Endodermal cell (in vitro differentiated cells): ENCODE measurements around the gene EPYC. TPM values are rescaled to one million over a fixed set of nuclear protein-coding genes. Genes with fewer than 3 reads are reported as not detected.

Source experiments
- DNase-seq: peaks from one replicate; pipeline ENCODE4 v3.0.0-alpha.2; 2017
- H3K27ac ChIP-seq: 2 replicates; pipeline ENCODE4 v1.5.1; 2013; ENCODE audit warnings: mild to moderate bottlenecking, low read depth, low read length, moderate library complexity
- H3K27me3 ChIP-seq: 2 replicates; pipeline ENCODE4 v1.6.1; 2013; ENCODE audit warnings: mild to moderate bottlenecking, low read length, moderate library complexity; ENCODE audit not compliant: insufficient read depth, control insufficient read depth, poor library complexity, severe bottlenecking
- H3K36me3 ChIP-seq: 2 replicates; pipeline ENCODE4 v1.7.0; 2013; ENCODE audit warnings: mild to moderate bottlenecking, low read length, moderate library complexity; ENCODE audit not compliant: control insufficient read depth, insufficient read depth
- H3K4me1 ChIP-seq: one replicate; pipeline ENCODE4 v1.7.0; 2013; ENCODE audit warnings: low read length; ENCODE audit not compliant: control insufficient read depth, insufficient read depth
- H3K4me3 ChIP-seq: 2 replicates; pipeline ENCODE4 v1.5.1; 2013; ENCODE audit warnings: mild to moderate bottlenecking, low read length, moderate library complexity
- H3K9ac ChIP-seq: 2 replicates; pipeline ENCODE4 v1.6.1; 2013; ENCODE audit warnings: mild to moderate bottlenecking, low read length, moderate library complexity; ENCODE audit not compliant: poor library complexity, severe bottlenecking; ENCODE audit errors: extremely low read depth
- H3K9me3 ChIP-seq: 2 replicates; pipeline ENCODE4 v1.6.1; 2013; ENCODE audit warnings: mild to moderate bottlenecking, low read length, moderate library complexity; ENCODE audit not compliant: control insufficient read depth
- H3K27ac Mint-ChIP-seq: 2 replicates; pipeline ENCODE4 v1.8.0; 2020; ENCODE audit warnings: mixed read lengths
- H3K27me3 Mint-ChIP-seq: 2 replicates; pipeline ENCODE4 v1.8.0; 2021; ENCODE audit warnings: mild to moderate bottlenecking, mixed read lengths; ENCODE audit not compliant: insufficient read depth
- H3K36me3 Mint-ChIP-seq: 2 replicates; pipeline ENCODE4 v1.8.0; 2020; ENCODE audit warnings: low read depth, mixed read lengths
- H3K4me1 Mint-ChIP-seq: 2 replicates; pipeline ENCODE4 v1.8.0; 2020; ENCODE audit warnings: mixed read lengths
- H3K4me3 Mint-ChIP-seq: 2 replicates; pipeline ENCODE4 v1.8.0; 2020; ENCODE audit warnings: mild to moderate bottlenecking, moderate library complexity, mixed read lengths
- H3K9me3 Mint-ChIP-seq: 2 replicates; pipeline ENCODE4 v1.8.0; 2020; ENCODE audit warnings: mild to moderate bottlenecking, mixed read lengths
- CTCF ChIP-seq: fragments of 200-600 bp; sonication (generic); conservative IDR thresholded peaks from 2 replicates; pipeline ENCODE4 v1.5.0; 2021; ENCODE audit warnings: antibody characterized with exemption, mild to moderate bottlenecking
- WGBS, 2 experiments: methylation state at CpG; one replicate each; pipeline versions ENCODE4 v1.1.5 to v1.1.7; 2013; ENCODE audit warnings: missing lambda C conversion rate in 2 of 2, mixed read lengths in 1 of 2; ENCODE audit not compliant: insufficient coverage in 1 of 2, insufficient read length in 1 of 2; 5-methylcytosine and 5-hydroxymethylcytosine counted together
- total RNA-seq, 2 donors: library from RNA; stranded (reverse); fragmentation: NEBNext Ultra II Directional in 1 of 2; extraction: Animal tissue kit (Norgen Biotek cat#: 25700) in 1 of 2; gene quantifications; 2 replicates in 1 of 2; 3 replicates in 1 of 2; pipeline ENCODE4 v1.2.1, GENCODE V29; 2021

The EPYC gene
- total RNA-seq, 2 donors from 2014 or later, result not detected

- Histone ChIP-seq H3K36me3 (no peaks in the 10 kb centered on the region), H3K4me1 (no peaks in the 10 kb centered on the region), H3K4me3 (no peak overlapping the region), H3K27ac (no peak overlapping the region), H3K9me3 (peaks cover 6% of the 10 kb centered on the region), H3K9ac (no peak overlapping the region), H3K27me3 (no peaks in the 10 kb centered on the region)
- no peak for TF ChIP-seq CTCF
- Mint-ChIP-seq H3K27me3 (no peaks in the 10 kb centered on the region), H3K36me3 (no peaks in the 10 kb centered on the region), H3K9me3 (peaks cover 10% of the 10 kb centered on the region), H3K4me1 (no peaks in the 10 kb centered on the region), H3K27ac (no peak overlapping the region), H3K4me3 (no peak overlapping the region)
- DNase-seq, result no peak
- WGBS, 2 experiments, result 89 to 92% methylated on average over 1 of the region's 2 CpGs
Measured at GRCh38 chr12:91021076-91021475, 16.3 kb upstream of the EPYC start.

GRCh38 chr12:91019455-91019854 is 14.7 kb upstream of the EPYC start:
- Mint-ChIP-seq H3K4me3 (no peak overlapping the region), H3K36me3 (no peaks in the 10 kb centered on the region), H3K27ac (no peak overlapping the region)

GRCh38 chr12:91017511-91018263 is 12.9 kb upstream of the EPYC start:
- no peak for TF ChIP-seq CTCF
- WGBS, 2 experiments, result 86 to 90% methylated on average over 2 to 4 of the region's 5 CpGs
- no peak overlapping the region for H3K27ac Mint-ChIP-seq
- no peaks in the 10 kb centered on the region for H3K27me3 ChIP-seq
- no peaks in the 10 kb centered on the region for H3K4me1 Mint-ChIP-seq
- H3K4me1 ChIP-seq, result no peaks in the 10 kb centered on the region
- H3K9me3 Mint-ChIP-seq, result no peaks in the 10 kb centered on the region
- H3K9ac ChIP-seq, result no peak overlapping the region
- DNase-seq, result no peak
- H3K9me3 ChIP-seq, result no peaks in the 10 kb centered on the region
- H3K4me3 Mint-ChIP-seq, result no peak overlapping the region
- peaks cover 3% of the 10 kb centered on the region for H3K27me3 Mint-ChIP-seq
- no peaks in the 10 kb centered on the region for H3K36me3 Mint-ChIP-seq
- H3K27ac ChIP-seq, result no peak overlapping the region
- no peaks in the 10 kb centered on the region for H3K36me3 ChIP-seq
- H3K4me3 ChIP-seq, result no peak overlapping the region

More at GRCh38 chr12:91019455-91019854, 14.7 kb upstream of the EPYC start:
- Histone ChIP-seq H3K4me3 (no peak overlapping the region), H3K36me3 (no peaks in the 10 kb centered on the region), H3K27ac (no peak overlapping the region), H3K27me3 (no peaks in the 10 kb centered on the region), H3K9ac (no peak overlapping the region), H3K4me1 (no peaks in the 10 kb centered on the region), H3K9me3 (peaks cover 6% of the 10 kb centered on the region)
- no peak for DNase-seq
- Mint-ChIP-seq H3K27me3 (no peaks in the 10 kb centered on the region), H3K4me1 (no peaks in the 10 kb centered on the region), H3K9me3 (peaks cover 8% of the 10 kb centered on the region)
- no peak for TF ChIP-seq CTCF
- WGBS, 2 experiments, result 95 to 98% methylated on average over 2 of the region's 4 CpGs
